CD4-positive, alpha-beta T cell treated with Interleukin-15 for 4 hours (primary cell): Measurements from ENCODE around the gene MYB.

Experiments
- DNase-seq: peaks from one replicate; pipeline ENCODE4 v3.0.0-alpha.2; 2020; ENCODE audit warnings: low spot score

Gene MYB

GRCh38 chr6:135189344-135189743 is 8.2 kb downstream of the MYB start:
- DNase-seq, result no peak

- no peak for DNase-seq
These were observed 10.6 kb downstream of the MYB start for GRCh38 chr6:135191508-135192255.

- DNase-seq, result no peak
These were observed 11.4 kb downstream of the MYB start for GRCh38 chr6:135192256-135193174.

- no peak for DNase-seq
These were observed 12.1 kb downstream of the MYB start for GRCh38 chr6:135193221-135193620.

- no peak for DNase-seq
These were observed 13.9 kb downstream of the MYB start for GRCh38 chr6:135195041-135195440.

- DNase-seq, result no peak
These were observed 14.4 kb downstream of the MYB start for GRCh38 chr6:135195522-135195921.

- no peak for DNase-seq
These were observed 15.8 kb downstream of the MYB start for GRCh38 chr6:135196739-135197510.

GRCh38 chr6:135202836-135203235 is 21.7 kb downstream of the MYB start:
- no peak for DNase-seq

GRCh38 chr6:135204951-135205350 is 23.8 kb downstream of the MYB start:
- no peak for DNase-seq

- no peak for DNase-seq
These were observed 28.7 kb downstream of the MYB start for GRCh38 chr6:135209803-135210202.

GRCh38 chr6:135210632-135211305 is 29.7 kb downstream of the MYB start:
- no peak for DNase-seq

- no peak for DNase-seq
These were observed 30.2 kb downstream of the MYB start for GRCh38 chr6:135211306-135211702.

GRCh38 chr6:135212020-135212806 is 31.1 kb downstream of the MYB start:
- DNase-seq, result no peak

- no peak for DNase-seq
These were observed 31.8 kb downstream of the MYB start for GRCh38 chr6:135212935-135213334.

GRCh38 chr6:135213616-135214015 is 32.5 kb downstream of the MYB start:
- DNase-seq, result no peak

- DNase-seq, result no peak
These were observed 34.1 kb downstream of the MYB start for GRCh38 chr6:135215160-135215559.

GRCh38 chr6:135215563-135215962 is 34.5 kb downstream of the MYB start:
- DNase-seq, result no peak

- DNase-seq, result no peak
These were observed 36.6 kb downstream of the MYB start for GRCh38 chr6:135217663-135218062.

- DNase-seq, result no peak
These were observed 38.2 kb downstream of the MYB start for GRCh38 chr6:135219346-135219745.

GRCh38 chr6:135221042-135221441 is 39.9 kb downstream of the MYB start:
- DNase-seq, result no peak

GRCh38 chr6:135221505-135221904 is 40.4 kb downstream of the MYB start:
- DNase-seq, result no peak
